Peyer's patch (tissue), 4 donors: ENCODE results near the gene CTU2.

ENCODE experiments used
- CTCF ChIP-seq, 6 experiments: fragments of 450-650 bp in 4 of 6; fragments of 200-600 bp in 2 of 6; sonication (generic) in 1 of 6; IDR thresholded peaks; one replicate each; pipeline ENCODE4 v1.5.1; 2017 to 2019; ENCODE audit warnings: antibody characterized with exemption in 6 of 6, mild to moderate bottlenecking in 3 of 6, moderate library complexity in 1 of 6
- POLR2A ChIP-seq, 2 donors: fragments of 450-650 bp; IDR thresholded peaks; one replicate each; pipeline ENCODE4 v1.5.1; 2017; ENCODE audit warnings: antibody characterized with exemption in 2 of 2, mild to moderate bottlenecking in 2 of 2, moderate library complexity in 2 of 2

DNA sequence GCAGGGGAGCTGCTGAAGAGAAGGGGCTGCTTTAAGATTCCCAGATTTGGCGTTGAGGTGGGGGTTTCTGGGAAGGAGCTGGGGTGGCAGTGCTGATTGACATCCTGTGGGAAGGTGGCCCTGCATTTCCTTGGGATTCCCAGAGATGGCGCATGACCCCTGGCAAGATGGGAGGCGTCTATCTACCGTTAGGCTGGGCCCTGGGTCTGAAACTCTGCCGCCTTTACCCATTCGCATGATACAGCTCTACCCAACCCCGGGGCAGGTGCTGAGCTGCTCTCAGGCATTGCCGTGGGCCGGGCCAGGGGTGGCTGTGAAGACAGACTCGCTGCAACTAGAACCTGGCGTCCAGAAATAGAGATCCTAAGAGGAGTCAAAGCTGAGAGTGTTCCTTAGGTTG is 33.5 kb upstream of the CTU2 start:
- peak in 4 of 6 experiments; percentile 5 to 44 (median 35) for TF ChIP-seq CTCF (IDR thresholded peaks at IDR 0.05)
- no peak for TF ChIP-seq POLR2A (IDR thresholded peaks at IDR 0.05)
